HG03108 (cell line): ENCODE results near the gene APBA2.

Experiments used
- ATAC-seq: cut with Tn5 transposase; IDR thresholded peaks from one replicate; pipeline ENCODE4 v1.9.1; 2021; ENCODE audit warnings: moderate library complexity; ENCODE audit not compliant: unreplicated experiment

APBA2 gene

GRCh38 chr15:28955160-28955992 lies 69.6 kb downstream of the APBA2 start:
- no peak for ATAC-seq

GRCh38 chr15:28955993-28956421 lies 70.2 kb downstream of the APBA2 start:
- ATAC-seq: no peak

GRCh38 chr15:28956491-28956890 lies 70.7 kb downstream of the APBA2 start:
- ATAC-seq: no peak

GRCh38 chr15:28957606-28958498 lies 72.1 kb downstream of the APBA2 start:
- ATAC-seq: no peak

GRCh38 chr15:28959326-28959725 lies 73.6 kb downstream of the APBA2 start:
- no peak for ATAC-seq

GRCh38 chr15:28960979-28961378 lies 75.2 kb downstream of the APBA2 start:
- no peak for ATAC-seq

- no peak for ATAC-seq
Observed at GRCh38 chr15:28961391-28961790, 75.6 kb downstream of the APBA2 start.

GRCh38 chr15:28962851-28963710 lies 77.3 kb downstream of the APBA2 start:
- no peak for ATAC-seq

- no peak for ATAC-seq
Observed at GRCh38 chr15:28963711-28964081, 77.9 kb downstream of the APBA2 start.

- ATAC-seq: no peak
Observed at GRCh38 chr15:28964098-28964497, 78.3 kb downstream of the APBA2 start.

- ATAC-seq: no peak
Observed at GRCh38 chr15:28967066-28967465, 81.3 kb downstream of the APBA2 start.

- no peak for ATAC-seq
Observed at GRCh38 chr15:28967990-28968389, 82.2 kb downstream of the APBA2 start.

GRCh38 chr15:28969511-28970085 lies 83.8 kb downstream of the APBA2 start:
- no peak for ATAC-seq

- no peak for ATAC-seq
Observed at GRCh38 chr15:28974142-28974541, 88.4 kb downstream of the APBA2 start.

- no peak for ATAC-seq
Observed at GRCh38 chr15:28975766-28976179, 90.0 kb downstream of the APBA2 start.

GRCh38 chr15:28977377-28978010 lies 91.7 kb downstream of the APBA2 start:
- ATAC-seq: no peak

- no peak for ATAC-seq
Observed at GRCh38 chr15:28978011-28978378, 92.2 kb downstream of the APBA2 start.

- no peak for ATAC-seq
Observed at GRCh38 chr15:28978661-28979060, 92.9 kb downstream of the APBA2 start.

- no peak for ATAC-seq
Observed at GRCh38 chr15:28979208-28979841, 93.6 kb downstream of the APBA2 start.
